Dedifferentiated amniotic fluid mesenchymal stem cell (primary cell): ENCODE data around the gene TTC39C.
"Not testable (repeated sequence)": the region's sequence is repeated elsewhere in the genome, so short reads cannot be mapped to it uniquely, and the experiment has no call there.

Source experiments
- DNase-seq: peaks from one replicate; pipeline ENCODE4 v3.0.0-alpha.2; 2016; ENCODE audit errors: extremely low spot score

The TTC39C gene

GRCh38 chr18:24016643-24017042 lies 2.1 kb downstream of the TTC39C start:
- DNase-seq = no peak

GRCh38 chr18:24018299-24018886 lies 3.8 kb downstream of the TTC39C start:
- DNase-seq = no peak

- no peak for DNase-seq
Measured at GRCh38 chr18:24019641-24020331, 5.2 kb downstream of the TTC39C start.

- no peak for DNase-seq
Measured at GRCh38 chr18:24021505-24021904, 7.0 kb downstream of the TTC39C start.

GRCh38 chr18:24022161-24022560 lies 7.6 kb downstream of the TTC39C start:
- no peak for DNase-seq

- DNase-seq = no peak
Measured at GRCh38 chr18:24023185-24023814, 8.7 kb downstream of the TTC39C start.

GRCh38 chr18:24024425-24024824 lies 9.9 kb downstream of the TTC39C start:
- DNase-seq = no peak

- DNase-seq = no peak
Measured at GRCh38 chr18:24026457-24026856, 11.9 kb downstream of the TTC39C start.

- DNase-seq = peak; percentile 85
Measured at GRCh38 chr18:24027156-24027827, 12.7 kb downstream of the TTC39C start.

GRCh38 chr18:24028946-24029345 lies 14.4 kb downstream of the TTC39C start:
- not testable (repeated sequence) for DNase-seq

- DNase-seq = no peak
Measured at GRCh38 chr18:24031318-24031717, 16.8 kb downstream of the TTC39C start.

GRCh38 chr18:24031916-24032315 lies 17.4 kb downstream of the TTC39C start:
- DNase-seq = no peak

- DNase-seq = no peak
Measured at GRCh38 chr18:24033641-24034412, 19.3 kb downstream of the TTC39C start.

- DNase-seq = no peak
Measured at GRCh38 chr18:24035316-24035715, 20.8 kb downstream of the TTC39C start.

GRCh38 chr18:24039671-24040070 lies 25.1 kb downstream of the TTC39C start:
- no peak for DNase-seq

GRCh38 chr18:24041691-24042090 lies 27.1 kb downstream of the TTC39C start:
- no peak for DNase-seq

GRCh38 chr18:24043403-24043802 lies 28.8 kb downstream of the TTC39C start:
- DNase-seq = no peak

- DNase-seq = no peak
Measured at GRCh38 chr18:24048261-24048660, 33.7 kb downstream of the TTC39C start.

- no peak for DNase-seq
Measured at GRCh38 chr18:24049142-24049541, 34.6 kb downstream of the TTC39C start.

- DNase-seq = no peak
Measured at GRCh38 chr18:24051031-24051947, 36.7 kb downstream of the TTC39C start.

- DNase-seq = no peak
Measured at GRCh38 chr18:24052053-24052452, 37.5 kb downstream of the TTC39C start.
